Measurements from ENCODE around the gene HSP90AB1.
"Not testable (repeated sequence)": the region's sequence is repeated elsewhere in the genome, so short reads cannot be mapped to it uniquely, and the experiment has no call there.

The HSP90AB1 gene

GRCh38 chr6:44222486-44223318 lies 24.2 kb upstream of the HSP90AB1 start:
- no peak for DNase-seq

- peak; percentile 83 for DNase-seq
Measured at GRCh38 chr6:44223319-44224028, 23.4 kb upstream of the HSP90AB1 start, which contains the start of gene SLC29A1. Gene SLC29A1, plus strand, starts transcription at chr6:44223595. Its CDS starts 3,719 bp downstream, at chr6:44227314.

- no peak for DNase-seq
Measured at GRCh38 chr6:44224029-44224964, 22.6 kb upstream of the HSP90AB1 start.

- DNase-seq, result no peak
Measured at GRCh38 chr6:44224965-44225305, 22.0 kb upstream of the HSP90AB1 start.

GRCh38 chr6:44225579-44226325 lies 21.1 kb upstream of the HSP90AB1 start:
- no peak for DNase-seq

- no peak for DNase-seq
Measured at GRCh38 chr6:44226368-44227147, 20.3 kb upstream of the HSP90AB1 start.

- no peak for DNase-seq
Measured at GRCh38 chr6:44227148-44227793, 19.6 kb upstream of the HSP90AB1 start.

- no peak for DNase-seq
Measured at GRCh38 chr6:44228031-44228430, 18.9 kb upstream of the HSP90AB1 start.

- DNase-seq, result no peak
Measured at GRCh38 chr6:44228433-44228832, 18.5 kb upstream of the HSP90AB1 start.

- no peak for DNase-seq
Measured at GRCh38 chr6:44228836-44229235, 18.1 kb upstream of the HSP90AB1 start.

- no peak for DNase-seq
Measured at GRCh38 chr6:44229376-44230033, 17.4 kb upstream of the HSP90AB1 start.

- DNase-seq, result no peak
Measured at GRCh38 chr6:44230034-44230675, 16.7 kb upstream of the HSP90AB1 start.

GRCh38 chr6:44231426-44231825 lies 15.5 kb upstream of the HSP90AB1 start:
- not testable (repeated sequence) for DNase-seq

GRCh38 chr6:44232676-44233566 lies 14.0 kb upstream of the HSP90AB1 start:
- DNase-seq, result no peak

- DNase-seq, result no peak
Measured at GRCh38 chr6:44233567-44234100, 13.3 kb upstream of the HSP90AB1 start.

GRCh38 chr6:44234101-44235025 lies 12.5 kb upstream of the HSP90AB1 start:
- no peak for DNase-seq

GRCh38 chr6:44235269-44235668 lies 11.6 kb upstream of the HSP90AB1 start:
- no peak for DNase-seq
